Activated CD4-positive, alpha-beta T cell treated with anti-CD3 and anti-CD28 coated beads for 24 hours (primary cell): ENCODE measurements around the gene GHSR.

Source experiments
- DNase-seq, 2 donors: peaks; one replicate each; pipeline ENCODE4 v3.0.0-alpha.2; 2020; ENCODE audit warnings: low read depth in 2 of 2

The GHSR gene

GRCh38 chr3:172447611-172448579 lies at the start of gene GHSR:
TSS of gene GHSR (minus strand) at chr3:172448456. CDS start at chr3:172448413, 43 bp downstream.
- DNase-seq, result no peak

GRCh38 chr3:172490198-172490669 lies 42.0 kb upstream of the GHSR start:
- DNase-seq, result peak; percentile 67 to 73

GRCh38 chr3:172478116-172478515 lies 29.9 kb upstream of the GHSR start:
- DNase-seq, result no peak

- DNase-seq, result no peak
These were observed 28.1 kb upstream of the GHSR start for GRCh38 chr3:172476347-172476746.

GRCh38 chr3:172475703-172476102 lies 27.4 kb upstream of the GHSR start:
- no peak for DNase-seq

GRCh38 chr3:172471903-172472302 lies 23.6 kb upstream of the GHSR start:
- DNase-seq, result no peak

- DNase-seq, result no peak
These were observed 22.3 kb upstream of the GHSR start for GRCh38 chr3:172470588-172470987.

- DNase-seq, result no peak
These were observed 19.0 kb upstream of the GHSR start for GRCh38 chr3:172467170-172467824.

- DNase-seq, result no peak
These were observed 18.4 kb upstream of the GHSR start for GRCh38 chr3:172466553-172467130.

GRCh38 chr3:172465281-172465680 lies 17.0 kb upstream of the GHSR start:
- DNase-seq, result no peak

GRCh38 chr3:172464306-172464705 lies 16.1 kb upstream of the GHSR start:
- DNase-seq, result no peak

GRCh38 chr3:172461530-172462138 lies 13.4 kb upstream of the GHSR start:
- DNase-seq, result no peak

- no peak for DNase-seq
These were observed 8.1 kb upstream of the GHSR start for GRCh38 chr3:172456404-172456803.

GRCh38 chr3:172454180-172454579 lies 5.9 kb upstream of the GHSR start:
- no peak for DNase-seq

- no peak for DNase-seq
These were observed 1.4 kb upstream of the GHSR start for GRCh38 chr3:172449466-172450149.

GRCh38 chr3:172448661-172449465 lies 607 bp upstream of the GHSR start:
- DNase-seq, result no peak

- DNase-seq, result no peak
These were observed 2.1 kb downstream of the GHSR start for GRCh38 chr3:172446198-172446597.

- DNase-seq, result no peak
These were observed 3.4 kb downstream of the GHSR start for GRCh38 chr3:172444821-172445220.

GRCh38 chr3:172442606-172443005 lies 5.7 kb downstream of the GHSR start:
- no peak for DNase-seq

GRCh38 chr3:172441581-172441980 lies 6.7 kb downstream of the GHSR start:
- DNase-seq, result no peak

GRCh38 chr3:172438186-172438585 lies 10.1 kb downstream of the GHSR start:
- DNase-seq, result no peak
